SK-N-MC (cell line): ENCODE measurements around the gene TANC1.
A peak's percentile ranks its signal among the peaks of the same experiment; 100 is the strongest.

Experiments
- DNase-seq: peaks from one replicate; pipeline ENCODE4 v3.0.0-alpha.2; 2011; ENCODE audit warnings: low read depth, low spot score
- H3K27ac ChIP-seq: fragments of 200-600 bp; sonication (generic); 2 replicates; pipeline ENCODE4 v1.5.1; 2016; ENCODE audit warnings: mixed run types
- H3K36me3 ChIP-seq: fragments of 200-600 bp; sonication (generic); 2 replicates; pipeline ENCODE4 v1.6.1; 2017; ENCODE audit warnings: antibody characterized with exemption, low read length, mixed read lengths; ENCODE audit not compliant: insufficient read depth
- H3K4me3 ChIP-seq: fragments of 200-600 bp; sonication (generic); 2 replicates; pipeline ENCODE4 v1.5.1; 2016
- H3K9ac ChIP-seq: fragments of 200-600 bp; sonication (generic); 2 replicates; pipeline ENCODE4 v1.8.0; 2017; ENCODE audit warnings: mixed run types, mixed read lengths; ENCODE audit not compliant: insufficient read length
- H3K9me3 ChIP-seq: fragments of 200-600 bp; sonication (generic); 2 replicates; pipeline ENCODE4 v1.6.1; 2017; ENCODE audit warnings: low read depth, mild to moderate bottlenecking, antibody characterized with exemption, low read length, moderate library complexity, mixed read lengths
- EZH2 ChIP-seq: fragments of 200-600 bp; sonication (generic); IDR thresholded peaks from one replicate; pipeline ENCODE4 v1.6.1; 2017; ENCODE audit warnings: antibody characterized with exemption
- FOXP2 ChIP-seq: optimal IDR thresholded peaks from 2 replicates; pipeline ENCODE3; 2011; ENCODE audit warnings: mild to moderate bottlenecking, moderate library complexity; ENCODE audit not compliant: insufficient read depth; ENCODE audit errors: extremely low read length, control extremely low read depth
- POLR2AphosphoS5 ChIP-seq: IDR thresholded peaks from 2 replicates; pipeline ENCODE4 v1.6.1; 2012; ENCODE audit warnings: mild to moderate bottlenecking, low read depth, low read length, borderline replicate concordance

TANC1 gene

DNA sequence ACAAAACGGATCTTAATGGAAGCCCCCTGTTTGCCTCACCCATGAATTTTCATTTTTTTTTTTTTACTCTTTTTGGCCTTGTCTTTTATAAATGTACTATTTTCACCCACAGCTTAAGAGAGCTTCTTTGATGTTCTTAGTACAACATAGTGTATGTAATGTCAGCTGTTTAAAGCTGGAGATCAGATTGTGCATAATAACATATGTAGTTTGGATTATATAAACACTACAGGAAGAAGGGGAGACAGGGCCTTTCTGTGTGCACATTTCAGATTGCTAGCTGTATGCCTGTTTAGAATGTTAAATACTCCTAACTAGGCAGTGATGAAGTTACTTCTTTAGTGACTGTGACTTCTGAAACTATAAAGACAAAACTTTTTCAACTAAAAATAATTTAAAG, 2.1 kb upstream of the TANC1 start:
- H3K36me3 ChIP-seq, result no peaks in the 10 kb centered on the region
- H3K27ac ChIP-seq, result peak overlapping the region; percentile 89
- H3K4me3 ChIP-seq, result peak overlapping the region; percentile 14; the same call in 1 of the 2 replicates
- DNase-seq, result no peak
- H3K9me3 ChIP-seq, result no peaks in the 10 kb centered on the region
- no peak for TF ChIP-seq POLR2AphosphoS5
- TF ChIP-seq FOXP2, result no peak
- TF ChIP-seq EZH2, result no peak
- peak overlapping the region; percentile 84 for H3K9ac ChIP-seq

DNA sequence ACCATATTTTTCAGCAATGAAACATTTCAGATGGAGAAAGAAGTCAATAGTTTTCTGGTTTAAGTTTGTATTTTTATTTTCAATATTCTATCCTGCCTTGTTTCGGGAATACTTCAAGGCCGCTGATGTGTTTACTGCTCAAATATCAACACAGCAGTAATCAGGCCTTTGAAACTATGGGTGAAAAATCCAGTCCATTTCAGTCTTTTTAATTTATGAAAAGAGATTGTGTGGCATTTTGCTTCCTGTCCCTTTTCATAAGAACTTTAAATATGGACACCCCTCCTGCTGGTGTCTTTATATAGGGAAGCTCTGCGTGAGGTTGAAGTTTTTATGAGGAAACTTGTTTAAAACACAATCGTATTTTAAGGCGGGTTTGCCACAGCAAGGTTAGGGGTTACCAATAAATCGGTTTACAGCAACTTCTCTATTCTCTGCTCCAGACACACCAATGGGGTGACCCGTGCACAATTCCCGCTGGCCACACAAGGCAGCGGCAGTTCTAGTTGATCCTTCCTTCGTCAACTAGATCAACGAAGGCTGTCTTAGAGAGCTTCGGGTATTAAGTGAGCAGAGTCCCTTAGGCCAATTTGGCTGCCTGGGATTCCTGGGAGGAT, 1.2 kb upstream of the TANC1 start:
- H3K4me3 ChIP-seq, result peak overlapping the region; percentile 88
- H3K9ac ChIP-seq, result peak overlapping the region; percentile 84
- TF ChIP-seq EZH2 (no peak), FOXP2 (no peak), POLR2AphosphoS5 (no peak)
- peak overlapping the region; percentile 89 for H3K27ac ChIP-seq
- H3K36me3 ChIP-seq, result no peaks in the 10 kb centered on the region
- no peak for DNase-seq
- no peaks in the 10 kb centered on the region for H3K9me3 ChIP-seq

- Histone ChIP-seq H3K9ac (peak overlapping the region; percentile 84), H3K36me3 (no peaks in the 10 kb centered on the region), H3K9me3 (no peaks in the 10 kb centered on the region), H3K4me3 (peak overlapping the region; percentile 88), H3K27ac (peak overlapping the region; percentile 89)
- TF ChIP-seq FOXP2 (no peak), EZH2 (no peak), POLR2AphosphoS5 (no peak; the same call in 1 of the 2 replicates)
- DNase-seq, result no peak
These were observed 577 bp upstream of the TANC1 start for GRCh38 chr2:158967731-158968395.

DNA sequence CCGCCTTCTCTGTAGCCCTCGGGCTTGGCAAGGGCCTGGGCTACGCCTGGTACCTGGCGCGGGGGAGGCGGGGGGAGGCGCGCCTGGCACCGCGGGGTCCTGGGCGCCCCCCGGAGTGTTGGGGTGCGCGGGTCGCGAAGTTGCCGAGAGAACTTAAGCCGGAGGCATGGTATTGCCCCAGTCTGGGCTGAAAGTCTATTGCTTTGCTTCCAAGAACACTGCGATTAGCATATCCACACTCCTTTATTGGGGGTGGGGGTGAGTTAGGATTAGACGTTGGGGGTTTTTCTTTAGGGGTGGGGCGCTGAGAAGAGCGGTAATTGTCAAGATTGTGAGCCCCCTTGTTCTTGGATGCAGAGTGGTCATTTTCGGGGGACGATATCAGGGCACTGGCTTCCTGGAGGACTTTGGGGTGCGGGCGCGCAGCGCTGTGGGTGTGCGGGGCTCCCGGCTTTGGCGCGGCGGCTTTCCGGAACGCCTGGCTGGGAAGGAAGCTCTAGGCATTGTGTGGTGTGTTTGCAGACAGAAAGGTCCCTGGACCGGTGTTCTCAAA, 798 bp downstream of the TANC1 start:
- no peak for DNase-seq
- no peaks in the 10 kb centered on the region for H3K9me3 ChIP-seq
- TF ChIP-seq FOXP2 (no peak), POLR2AphosphoS5 (no peak), EZH2 (no peak)
- no peak overlapping the region for H3K27ac ChIP-seq
- H3K4me3 ChIP-seq, result peak overlapping the region; percentile 88
- no peaks in the 10 kb centered on the region for H3K36me3 ChIP-seq
- peak overlapping the region; percentile 74 for H3K9ac ChIP-seq

- TF ChIP-seq EZH2 (no peak), POLR2AphosphoS5 (no peak), FOXP2 (peak; percentile 8)
- Histone ChIP-seq H3K27ac (no peak overlapping the region), H3K9me3 (no peaks in the 10 kb centered on the region), H3K36me3 (no peaks in the 10 kb centered on the region), H3K9ac (peak overlapping the region; percentile 74), H3K4me3 (peak overlapping the region; percentile 88)
- no peak for DNase-seq
These were observed 1.3 kb downstream of the TANC1 start for GRCh38 chr2:158969715-158970240.

DNA sequence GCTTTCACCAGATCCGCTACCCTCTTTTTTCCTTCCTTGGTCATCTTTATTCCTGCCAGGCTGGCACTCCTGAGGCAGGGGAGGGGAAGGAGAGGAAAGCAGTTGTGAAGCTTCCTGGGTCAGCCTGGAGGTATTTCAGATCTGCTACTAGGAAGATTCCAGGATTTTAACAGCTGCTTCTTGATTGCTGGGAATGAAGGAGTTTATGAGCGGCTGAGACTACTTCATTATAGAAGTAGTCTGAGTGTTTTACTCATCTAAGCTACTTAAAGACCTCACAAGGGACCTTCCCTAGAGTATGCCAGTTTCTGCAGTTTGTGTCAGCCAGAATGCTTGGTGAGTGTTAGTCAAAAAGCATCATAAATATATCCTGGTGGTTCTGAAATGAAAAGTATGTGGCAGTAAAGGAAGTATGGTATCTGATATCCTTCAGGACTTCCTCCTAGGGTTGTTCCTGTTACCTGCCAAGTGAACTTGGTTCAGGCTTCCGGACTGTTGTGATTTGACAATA, 1.9 kb downstream of the TANC1 start:
- H3K9ac ChIP-seq, result no peak overlapping the region
- H3K27ac ChIP-seq, result peak overlapping the region; percentile 17; the same call in 1 of the 2 replicates
- peak overlapping the region; percentile 88 for H3K4me3 ChIP-seq
- TF ChIP-seq EZH2, result no peak
- no peak for TF ChIP-seq FOXP2
- no peak for TF ChIP-seq POLR2AphosphoS5
- H3K36me3 ChIP-seq, result no peaks in the 10 kb centered on the region
- DNase-seq, result no peak
- H3K9me3 ChIP-seq, result no peaks in the 10 kb centered on the region

DNA sequence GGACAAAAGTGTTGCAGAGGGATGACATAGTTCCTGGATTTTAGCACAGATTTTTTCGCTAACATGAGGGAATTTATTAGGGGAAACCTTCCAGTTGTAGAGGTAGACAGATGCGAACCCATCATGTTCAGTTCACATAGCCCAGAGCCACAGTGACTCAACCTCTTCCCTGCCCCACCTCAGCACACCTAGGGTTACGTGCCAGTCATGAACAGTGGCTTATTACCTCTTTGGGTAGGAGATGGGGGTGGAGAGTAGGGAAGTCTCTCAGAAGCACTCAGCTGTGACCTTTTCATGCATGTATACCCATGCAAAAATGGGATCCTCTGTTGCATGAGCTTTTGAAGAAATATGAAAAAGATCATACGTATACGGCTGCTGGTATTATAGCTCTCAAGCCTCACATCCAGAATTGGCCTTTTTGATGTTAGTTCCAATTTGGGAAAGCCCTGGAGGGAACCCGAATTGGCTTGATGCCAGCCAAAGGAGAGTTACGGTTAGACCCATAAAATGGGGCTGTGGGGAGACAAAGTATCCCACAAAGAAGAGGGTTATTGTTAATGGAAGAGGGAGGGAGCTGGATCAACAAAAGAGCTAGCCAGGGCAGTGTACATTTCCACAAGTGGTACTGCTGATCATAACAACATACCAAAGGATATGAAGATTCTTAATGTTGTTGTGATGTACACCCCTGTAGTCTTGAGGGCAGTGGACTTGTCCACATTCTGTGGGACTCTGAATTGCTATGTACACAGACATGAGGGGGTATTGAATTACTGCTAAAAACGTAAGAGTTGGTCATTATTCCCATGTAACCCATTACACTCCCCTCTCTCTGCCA, 4.9 kb downstream of the TANC1 start:
- no peak overlapping the region for H3K9ac ChIP-seq
- DNase-seq, result no peak
- H3K9me3 ChIP-seq, result no peaks in the 10 kb centered on the region
- H3K4me3 ChIP-seq, result peak overlapping the region; percentile 33; the same call in 1 of the 2 replicates
- no peaks in the 10 kb centered on the region for H3K36me3 ChIP-seq
- no peak overlapping the region for H3K27ac ChIP-seq
- TF ChIP-seq POLR2AphosphoS5 (no peak), FOXP2 (no peak), EZH2 (no peak)

DNA sequence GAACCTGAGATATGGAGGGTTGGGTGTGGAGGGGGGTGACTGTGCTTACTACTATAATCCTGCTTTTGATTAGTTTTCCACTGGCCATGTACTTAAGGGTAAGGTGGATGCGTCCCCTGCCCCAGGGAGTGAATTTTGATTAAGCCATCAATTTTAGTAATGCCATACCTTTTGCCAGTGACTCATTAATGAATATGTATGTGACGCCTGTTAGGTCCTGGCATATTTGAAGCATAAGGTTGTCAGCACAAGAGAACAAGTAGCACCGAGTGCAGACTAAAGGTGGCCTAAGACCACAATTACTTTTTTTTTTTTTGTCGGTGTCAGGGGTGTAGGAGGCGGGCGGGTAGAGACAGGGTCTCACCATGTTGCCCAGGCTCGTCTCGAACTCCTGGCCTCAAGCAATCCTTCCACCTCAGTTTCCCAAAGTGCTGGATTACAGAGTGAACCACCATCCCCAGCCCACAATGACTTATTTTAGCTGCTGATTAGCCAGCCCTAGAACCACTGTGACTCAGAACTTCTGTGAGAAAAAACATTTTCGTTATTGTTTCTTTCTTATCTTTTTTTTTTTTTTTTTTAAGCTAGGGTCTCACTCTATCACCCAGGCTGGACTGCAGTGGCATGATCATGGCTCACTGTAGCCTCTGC, 7.0 kb downstream of the TANC1 start:
- no peak for TF ChIP-seq EZH2
- no peak for TF ChIP-seq FOXP2
- TF ChIP-seq POLR2AphosphoS5, result no peak
- H3K9ac ChIP-seq, result no peak overlapping the region
- no peak for DNase-seq
- H3K36me3 ChIP-seq, result no peaks in the 10 kb centered on the region
- no peak overlapping the region for H3K4me3 ChIP-seq
- no peak overlapping the region for H3K27ac ChIP-seq
- H3K9me3 ChIP-seq, result no peaks in the 10 kb centered on the region
